ENCODE measurements around the gene ZC3H10. TPM values are rescaled to one million over a fixed set of nuclear protein-coding genes. Genes with fewer than 3 reads are reported as not detected.

The ZC3H10 gene
- total RNA-seq, 1 experiment from 2014 or later = 4.4 TPM

- H3K79me2 ChIP-seq (ENCODE audit: low read depth) = peaks cover 9% of the 10 kb centered on the region; the same call in 1 of the 2 replicates
- H2AFZ ChIP-seq = peak overlapping the region; percentile 82
- ChIA-PET CTCF (interaction anchor here (1.0 kb wide), 1 partner anchor 26 kb away, joined by 4 read pairs; no protein-coding TSS in a partner anchor), POLR2A (ENCODE audit: unreplicated experiment) (interaction anchor here (0.6 to 0.7 kb wide), 3 partner anchors 34 to 209 kb away, joined by 3 to 6 read pairs (median 3); partner anchors contain the start of gene ZC3H10)
- DNase-seq = peak; percentile 50 to 51
- intact Hi-C loops (cut with micrococcal nuclease; ENCODE audit: unreplicated experiment) = loop anchor here (1.0 kb wide), 1 partner anchor 25 kb away; no protein-coding TSS in a partner anchor
- peak overlapping the region; percentile 88 for H3K4me2 ChIP-seq
- TSS peak; percentile 71 for BruUV-seq (replicated peaks)
- peaks cover 27% of the 10 kb centered on the region for H3K4me1 ChIP-seq (replicated peaks; ENCODE audit: insufficient read depth)
- no peak for TF ChIP-seq EZH2 (IDR thresholded peaks at IDR 0.05; ENCODE audit: low read depth)
- peak; percentile 77 for TF ChIP-seq CTCF (conservative IDR thresholded peaks at IDR 0.05)
- peak overlapping the region; percentile 77 for H3K4me3 ChIP-seq
- H4K20me1 ChIP-seq (ENCODE audit: insufficient read depth) = no peaks in the 10 kb centered on the region
- H3K9me2 ChIP-seq (ENCODE audit: insufficient read depth) = no peaks in the 10 kb centered on the region
- H3K27ac ChIP-seq = peak overlapping the region; percentile 83
- H3K9me3 ChIP-seq (ENCODE audit: insufficient read depth, low read depth) = no peaks in the 10 kb centered on the region
- H3F3A ChIP-seq (ENCODE audit: insufficient read depth, low read depth) = peaks cover 23% of the 10 kb centered on the region
- H3K27me3 ChIP-seq (ENCODE audit: insufficient read depth, low read depth) = no peaks in the 10 kb centered on the region
- no peaks in the 10 kb centered on the region for H3K36me3 ChIP-seq (ENCODE audit: low read depth)
Observed at GRCh38 chr12:56151672-56152131, 33.6 kb downstream of the ZC3H10 start.

- Histone ChIP-seq H4K20me1 (ENCODE audit: insufficient read depth) (no peaks in the 10 kb centered on the region), H3K4me1 (replicated peaks; ENCODE audit: insufficient read depth) (peaks cover 27% of the 10 kb centered on the region), H3K9me3 (ENCODE audit: insufficient read depth, low read depth) (no peaks in the 10 kb centered on the region), H2AFZ (peak within 1 kb of the TSS; percentile 82), H3K27ac (peak within 1 kb of the TSS; percentile 83), H3K9me2 (ENCODE audit: insufficient read depth) (no peaks in the 10 kb centered on the region), H3K4me3 (peak within 1 kb of the TSS; percentile 77), H3K4me2 (peak within 1 kb of the TSS; percentile 88), H3K79me2 (ENCODE audit: low read depth) (peaks cover 9% of the 10 kb centered on the region; the same call in 1 of the 2 replicates), H3K27me3 (ENCODE audit: insufficient read depth, low read depth) (no peaks in the 10 kb centered on the region), H3F3A (ENCODE audit: insufficient read depth, low read depth) (peaks cover 19% of the 10 kb centered on the region), H3K36me3 (ENCODE audit: low read depth) (no peaks in the 10 kb centered on the region)
- no TSS peak for BruUV-seq (replicated peaks)
- DNase-seq = peak; percentile 80 to 89
- TF ChIP-seq CTCF (conservative IDR thresholded peaks at IDR 0.05) = no peak
- no peak for TF ChIP-seq EZH2 (IDR thresholded peaks at IDR 0.05; ENCODE audit: low read depth)
- ChIA-PET POLR2A (ENCODE audit: unreplicated experiment) (interaction anchor here (0.6 to 0.7 kb wide), 2 partner anchors 35 to 208 kb away, joined by 3 read pairs; no protein-coding TSS in a partner anchor), CTCF (interaction anchor here (1.0 kb wide), 1 partner anchor 26 kb away, joined by 4 read pairs; no protein-coding TSS in a partner anchor)
- intact Hi-C loops (cut with micrococcal nuclease; ENCODE audit: unreplicated experiment) = loop anchor here (1.0 kb wide), 1 partner anchor 26 kb away; no protein-coding TSS in a partner anchor
Observed at GRCh38 chr12:56152132-56152755, 34.2 kb downstream of the ZC3H10 start, which contains the start of gene MYL6B. Gene MYL6B, plus strand, starts transcription at chr12:56152587. Its CDS starts 1,332 bp downstream, at chr12:56153919.

- Histone ChIP-seq H3K4me3 (peak overlapping the region; percentile 77), H3K9me2 (ENCODE audit: insufficient read depth) (no peaks in the 10 kb centered on the region), H3F3A (ENCODE audit: insufficient read depth, low read depth) (peaks cover 22% of the 10 kb centered on the region; the same call in 1 of the 2 replicates), H3K36me3 (ENCODE audit: low read depth) (no peaks in the 10 kb centered on the region), H3K27ac (no peak overlapping the region), H4K20me1 (ENCODE audit: insufficient read depth) (no peaks in the 10 kb centered on the region), H3K79me2 (ENCODE audit: low read depth) (peaks cover 9% of the 10 kb centered on the region; the same call in 1 of the 2 replicates), H2AFZ (peak overlapping the region; percentile 82), H3K4me2 (peak overlapping the region; percentile 88), H3K4me1 (replicated peaks; ENCODE audit: insufficient read depth) (peaks cover 29% of the 10 kb centered on the region), H3K9me3 (ENCODE audit: insufficient read depth, low read depth) (no peaks in the 10 kb centered on the region), H3K27me3 (ENCODE audit: insufficient read depth, low read depth) (no peaks in the 10 kb centered on the region)
- intact Hi-C loops (cut with micrococcal nuclease; ENCODE audit: unreplicated experiment) = loop anchor here (1.0 kb wide), 1 partner anchor 27 kb away; no protein-coding TSS in a partner anchor
- ChIA-PET POLR2A (ENCODE audit: unreplicated experiment) (no interaction called here), CTCF (interaction anchor here (0.7 kb wide), 1 partner anchor 417 kb away, joined by 3 read pairs; no protein-coding TSS in a partner anchor)
- TF ChIP-seq CTCF (conservative IDR thresholded peaks at IDR 0.05) (no peak), EZH2 (IDR thresholded peaks at IDR 0.05; ENCODE audit: low read depth) (no peak)
- TSS peak; percentile 53 for BruUV-seq (replicated peaks)
- no peak for DNase-seq
Observed at GRCh38 chr12:56152756-56153677, 35.0 kb downstream of the ZC3H10 start.
